A673 (cell line): ENCODE data around the gene FIGN.

ENCODE experiments used
- EZH2 ChIP-seq: fragments of 200-600 bp; sonication (generic); IDR thresholded peaks from 2 replicates; pipeline ENCODE4 v1.6.1; 2017; ENCODE audit warnings: borderline replicate concordance, low read depth, mild to moderate bottlenecking, mixed read lengths, antibody characterized with exemption, low read length; ENCODE audit not compliant: poor library complexity, severe bottlenecking
- TF ChIP-seq, protein P1 (sequence below): fragments of 300-800, 200-600 bp; sonication (generic); conservative IDR thresholded peaks from 2 replicates; pipeline ENCODE4 v1.5.1; 2017; ENCODE audit warnings: low read depth, mild to moderate bottlenecking, antibody characterized with exemption, low read length, moderate library complexity, mixed read lengths

DNA sequence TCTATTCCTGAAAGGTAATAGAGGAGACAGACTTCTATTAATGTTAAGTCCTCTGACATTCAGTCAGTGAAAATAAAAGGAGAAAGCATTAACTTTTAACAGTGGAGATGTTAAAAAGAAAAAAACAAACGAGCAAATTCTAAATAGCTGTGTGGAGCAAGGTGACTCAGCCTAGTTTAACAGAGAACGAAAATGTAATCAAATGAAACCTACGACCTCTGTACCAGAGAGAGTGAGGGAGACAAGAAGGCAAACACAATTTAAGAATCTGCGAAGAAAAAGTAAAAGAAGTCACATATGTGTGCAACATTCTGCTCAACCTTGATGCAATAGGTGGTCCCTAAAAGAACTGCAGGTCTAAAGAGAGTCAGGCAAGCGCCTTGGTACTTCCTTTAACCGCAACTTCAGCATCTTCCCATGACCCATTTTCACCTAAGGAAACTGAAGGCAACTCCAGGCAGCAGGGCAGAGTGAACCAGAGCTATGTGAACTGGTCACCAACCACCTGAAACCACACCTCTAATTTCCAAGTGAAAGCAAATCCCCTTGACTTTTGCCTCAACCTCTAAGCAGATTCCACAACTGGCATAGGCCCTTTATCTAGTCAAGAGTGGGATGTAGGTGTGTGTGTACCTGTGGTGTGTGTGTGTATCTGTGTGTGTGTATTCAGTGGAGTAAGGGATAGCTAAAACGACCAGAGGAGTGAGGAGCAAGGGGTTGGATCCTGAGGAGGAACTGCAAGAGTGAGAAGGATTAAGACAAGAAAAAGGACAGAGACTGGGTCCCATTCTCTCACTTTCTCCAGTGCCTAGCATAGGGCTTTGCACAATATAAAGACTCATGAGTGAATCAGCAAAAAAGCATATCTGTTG, 43.0 kb downstream of the FIGN start:
- TF ChIP-seq, protein P1, sequence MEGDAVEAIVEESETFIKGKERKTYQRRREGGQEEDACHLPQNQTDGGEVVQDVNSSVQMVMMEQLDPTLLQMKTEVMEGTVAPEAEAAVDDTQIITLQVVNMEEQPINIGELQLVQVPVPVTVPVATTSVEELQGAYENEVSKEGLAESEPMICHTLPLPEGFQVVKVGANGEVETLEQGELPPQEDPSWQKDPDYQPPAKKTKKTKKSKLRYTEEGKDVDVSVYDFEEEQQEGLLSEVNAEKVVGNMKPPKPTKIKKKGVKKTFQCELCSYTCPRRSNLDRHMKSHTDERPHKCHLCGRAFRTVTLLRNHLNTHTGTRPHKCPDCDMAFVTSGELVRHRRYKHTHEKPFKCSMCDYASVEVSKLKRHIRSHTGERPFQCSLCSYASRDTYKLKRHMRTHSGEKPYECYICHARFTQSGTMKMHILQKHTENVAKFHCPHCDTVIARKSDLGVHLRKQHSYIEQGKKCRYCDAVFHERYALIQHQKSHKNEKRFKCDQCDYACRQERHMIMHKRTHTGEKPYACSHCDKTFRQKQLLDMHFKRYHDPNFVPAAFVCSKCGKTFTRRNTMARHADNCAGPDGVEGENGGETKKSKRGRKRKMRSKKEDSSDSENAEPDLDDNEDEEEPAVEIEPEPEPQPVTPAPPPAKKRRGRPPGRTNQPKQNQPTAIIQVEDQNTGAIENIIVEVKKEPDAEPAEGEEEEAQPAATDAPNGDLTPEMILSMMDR = no peak
- no peak for TF ChIP-seq EZH2
